K562 (cell line): ENCODE results near the gene FYB1. TPM values are rescaled to one million over a fixed set of nuclear protein-coding genes. Genes with fewer than 3 reads are reported as not detected.
A peak's percentile ranks its signal among the peaks of the same experiment; 100 is the strongest.

ENCODE experiments used
- ATAC-seq: fragments of 200-7000 bp; cut with Tn5 transposase; 3 replicates; pipeline ENCODE4 v1.9.1; 2020; ENCODE audit warnings: moderate library complexity
- BruUV-seq: library from RNA; stranded (reverse); fragments of 400-500 nt; replicated peaks from 2 replicates; lab custom pipeline; 2021; lab: Mats Ljungman, UMichigan
- CTCF ChIA-PET: fragments of 300-600 bp; formaldehyde crosslinking; extraction: SDS; loops from one replicate; lab custom pipeline; 2021; ENCODE audit warnings: low intra/inter-chr PET ratio; lab: Yijun Ruan, JAX
- POLR2A ChIA-PET: fragments of 300-600, 350-650 bp; sonication (Branson Sonifier 250); formaldehyde crosslinking; extraction: SDS; loops from one replicate; lab custom pipeline; 2021; ENCODE audit warnings: antibody characterized with exemption, inconsistent platforms; lab: Yijun Ruan, JAX
- DNase-seq, 4 experiments: peaks; one replicate each; pipeline versions ENCODE4 v3.0.0 to v3.0.0-alpha.2; 2011 to 2018; ENCODE audit warnings: low spot score in 3 of 4, mixed read lengths in 3 of 4; ENCODE audit errors: extremely low read depth in 1 of 4
- FAIRE-seq: peaks from 2 replicates; lab custom pipeline; 2011; peaks lifted over from hg19 to GRCh38; lab: Jason Lieb, UNC
- H2AFZ ChIP-seq: 2 replicates; pipeline ENCODE4 v1.6.0; 2011; ENCODE audit warnings: low read depth, low read length, control low read depth, inconsistent platforms
- H3K27ac ChIP-seq: fragments of 200-600 bp; 3 replicates; pipeline ENCODE4 v1.8.0; 2011; ENCODE audit warnings: low read depth, mild to moderate bottlenecking, control low read depth, inconsistent platforms, low read length, moderate library complexity, mixed read lengths; ENCODE audit errors: extremely low read depth
- H3K27me3 ChIP-seq, 2 experiments: fragments of 300-600 bp in 1 of 2; 2 replicates in 1 of 2; 3 replicates in 1 of 2; pipeline versions ENCODE4 v1.6.0 to v1.8.0; 2011; ENCODE audit warnings: inconsistent platforms in 2 of 2, low read length in 2 of 2, mild to moderate bottlenecking in 1 of 2, mixed read lengths in 1 of 2, moderate library complexity in 1 of 2; ENCODE audit not compliant: control insufficient read depth in 2 of 2, insufficient read depth in 2 of 2
- H3K36me3 ChIP-seq: fragments of 300-600 bp; 3 replicates; pipeline ENCODE4 v1.8.0; 2011; ENCODE audit warnings: mild to moderate bottlenecking, low read length, inconsistent platforms; ENCODE audit not compliant: control insufficient read depth, insufficient read depth
- H3K4me1 ChIP-seq, 2 experiments: fragments of 200-600 bp in 1 of 2; replicated peaks in 1 of 2; 2 replicates in 1 of 2; 3 replicates in 1 of 2; pipeline versions ENCODE4 v1.5.1 to v1.8.0; 2011; ENCODE audit warnings: inconsistent platforms in 2 of 2, low read length in 2 of 2, mild to moderate bottlenecking in 1 of 2, mixed read lengths in 1 of 2, moderate library complexity in 1 of 2; ENCODE audit not compliant: control insufficient read depth in 2 of 2, insufficient read depth in 2 of 2
- H3K4me2 ChIP-seq: 2 replicates; pipeline ENCODE4 v1.6.1; 2011; ENCODE audit warnings: low read length, control low read depth, inconsistent platforms, mixed read lengths; ENCODE audit not compliant: insufficient read depth
- H3K4me3 ChIP-seq: fragments of 200-600 bp; sonication (generic), shearing (Covaris generic); 2 replicates; pipeline ENCODE4 v1.5.1; 2016; ENCODE audit warnings: control low read depth, inconsistent platforms
- H3K79me2 ChIP-seq: fragments of 200-600 bp; 3 replicates; pipeline ENCODE4 v1.8.0; 2011; ENCODE audit warnings: low read length, inconsistent platforms; ENCODE audit not compliant: control insufficient read depth, insufficient read depth
- H3K9ac ChIP-seq, 2 experiments: 2 replicates each; pipeline versions ENCODE4 v1.6.0 to v1.6.1; 2011; ENCODE audit warnings: low read depth in 2 of 2, low read length in 2 of 2, control low read depth in 1 of 2, inconsistent platforms in 1 of 2, mild to moderate bottlenecking in 1 of 2, mixed read lengths in 1 of 2; ENCODE audit not compliant: insufficient read depth in 1 of 2
- H3K9me1 ChIP-seq: one replicate; pipeline ENCODE4 v1.6.0; 2011; ENCODE audit warnings: inconsistent platforms, mild to moderate bottlenecking, low read length, moderate library complexity; ENCODE audit not compliant: control insufficient read depth, insufficient read depth
- H3K9me3 ChIP-seq: replicated peaks from 2 replicates; pipeline ENCODE4 v1.5.1; 2011; ENCODE audit warnings: low read depth, low read length, inconsistent platforms; ENCODE audit not compliant: control insufficient read depth, insufficient read depth
- H4K20me1 ChIP-seq: replicated peaks from 2 replicates; pipeline ENCODE4 v1.6.1; 2011; ENCODE audit warnings: low read length, inconsistent platforms, mixed read lengths; ENCODE audit not compliant: control insufficient read depth, insufficient read depth
- CBFA2T3 ChIP-seq: fragments of 450-650 bp; IDR thresholded peaks from 2 replicates; pipeline ENCODE4 v1.6.1; 2017
- CEBPG ChIP-seq, 3 experiments: fragments of 200-800 bp in 1 of 3; sonication (Bioruptor generic) in 1 of 3; sonication (generic) in 1 of 3; formaldehyde crosslinking in 1 of 3; IDR thresholded peaks in 2 of 3; conservative IDR thresholded peaks in 1 of 3; 2 replicates each; pipeline versions ENCODE4 v1.6.1 to v1.8.0; 2016 to 2022; ENCODE audit warnings: missing compliant biosample characterization in 2 of 3, missing genetic modification characterization in 2 of 3, mild to moderate bottlenecking in 1 of 3, missing genetic modification reagents in 1 of 3
- DMBX1 ChIP-seq: fragments of 250-450 bp; sonication (Bioruptor Pico); IDR thresholded peaks from 2 replicates; pipeline ENCODE4 v1.8.0; 2022; ENCODE audit warnings: inconsistent platforms, mild to moderate bottlenecking, moderate library complexity, borderline replicate concordance
- DNMT1 ChIP-seq: fragments of 450-650 bp; IDR thresholded peaks from 2 replicates; pipeline ENCODE4 v1.6.1; 2016; ENCODE audit warnings: antibody characterized with exemption, mild to moderate bottlenecking
- ETV1 ChIP-seq: fragments of 450-650 bp; conservative IDR thresholded peaks from 2 replicates; pipeline ENCODE4 v1.6.1; 2016; ENCODE audit warnings: missing genetic modification characterization, control low read depth, low read depth, missing compliant biosample characterization
- ID3 ChIP-seq, 2 experiments: fragments of 250-450 bp in 1 of 2; fragments of 450-650 bp in 1 of 2; sonication (Bioruptor Pico) in 1 of 2; IDR thresholded peaks; 2 replicates each; pipeline versions ENCODE4 v1.6.1 to v1.8.0; 2016 to 2021; ENCODE audit warnings: mild to moderate bottlenecking in 2 of 2, moderate library complexity in 2 of 2, missing compliant biosample characterization in 1 of 2, missing genetic modification characterization in 1 of 2
- MBD2 ChIP-seq: sonication (generic); IDR thresholded peaks from 2 replicates; pipeline ENCODE4 v1.6.1; 2016; ENCODE audit warnings: low read depth, borderline replicate concordance
- NCOA2 ChIP-seq, 2 experiments: fragments of 450-650 bp; IDR thresholded peaks; 2 replicates each; pipeline ENCODE4 v1.6.1; 2018; ENCODE audit warnings: mild to moderate bottlenecking in 2 of 2, moderate library complexity in 1 of 2; ENCODE audit not compliant: partially characterized antibody in 2 of 2
- NFRKB ChIP-seq: fragments of 450-650 bp; IDR thresholded peaks from 2 replicates; pipeline ENCODE4 v1.6.1; 2016; ENCODE audit warnings: low read depth
- POLR2H ChIP-seq: IDR thresholded peaks from 2 replicates; pipeline ENCODE4 v1.6.1; 2016; ENCODE audit warnings: missing genetic modification characterization, low read depth, mild to moderate bottlenecking, control low read depth, missing compliant biosample characterization, moderate library complexity
- SMAD2 ChIP-seq: fragments of 150-350 bp; IDR thresholded peaks from 2 replicates; pipeline ENCODE4 v1.6.1; 2014; ENCODE audit warnings: low read depth, mild to moderate bottlenecking, low read length
- SMC3 ChIP-seq: conservative IDR thresholded peaks from 2 replicates; pipeline ENCODE4 v1.6.1; 2011; ENCODE audit warnings: low read depth, low read length, improper control_type of control experiment; ENCODE audit not compliant: insufficient read depth
- TCFL5 ChIP-seq: fragments of 250-450 bp; sonication (Bioruptor Pico); conservative IDR thresholded peaks from 2 replicates; pipeline ENCODE4 v1.6.1; 2021; ENCODE audit warnings: mild to moderate bottlenecking, moderate library complexity, matching md5 sums
- ZBTB12 ChIP-seq: fragments of 250-450 bp; sonication (Bioruptor Pico); IDR thresholded peaks from 2 replicates; pipeline ENCODE4 v1.4.0; 2020
- ZNF239 ChIP-seq: fragments of 250-450 bp; sonication (Bioruptor Pico); IDR thresholded peaks from 2 replicates; pipeline ENCODE4 v1.4.0; 2020; ENCODE audit warnings: mild to moderate bottlenecking
- ZNF324 ChIP-seq: fragments of 250-450 bp; sonication (Bioruptor Pico); IDR thresholded peaks from 2 replicates; pipeline ENCODE4 v1.4.0; 2020; ENCODE audit warnings: mild to moderate bottlenecking
- WGBS: fragments of 100-300 bp; shearing (Covaris generic); methylation state at CpG from one replicate; pipeline ENCODE4 v1.1.6; 2016; ENCODE audit warnings: low coverage, mixed read lengths; ENCODE audit not compliant: insufficient coverage; ENCODE audit errors: missing lambda C conversion rate; 5-methylcytosine and 5-hydroxymethylcytosine counted together
- in situ Hi-C: fragments of 300-500 bp; cut with MboI; formaldehyde crosslinking; loops from 4 replicates; pipeline ENCODE4 v1.15.0; 2018; ENCODE audit warnings: inconsistent platforms, mixed read lengths
- intact Hi-C: fragments of 100-400 bp; cut with micrococcal nuclease; formaldehyde crosslinking; loops from 2 replicates; pipeline ENCODE4 v1.14.2; 2022
- polyA plus RNA-seq, 8 experiments: library from polyadenylated mRNA; depleted of rRNA in 4 of 8; stranded (reverse) in 5 of 8; unstranded in 3 of 8; fragments of >200 nt; fragmentation: Nextera tagmentation in 2 of 8; fragmentation: Illumina TruSeq in 1 of 8; extraction: Ambion mirVana in 2 of 8; extraction: Trizol in 1 of 8; gene quantifications; 2 replicates each; pipeline versions ENCODE4 v1.2.1 to v1.2.3, GENCODE V29; 2011 to 2014; ENCODE audit warnings: inconsistent platforms in 1 of 8, missing spikeins in 1 of 8
- total RNA-seq, 7 experiments: library from RNA; depleted of rRNA in 6 of 7; stranded (reverse); fragments of >200 nt in 6 of 7; fragmentation: Illumina TruSeq in 2 of 7; extraction: Trizol in 2 of 7; gene quantifications; 2 replicates each; pipeline versions ENCODE4 v1.2.1 to v1.2.3, GENCODE V29; 2011 to 2021; ENCODE audit warnings: low replicate concordance in 1 of 7
- TF ChIP-seq, protein P1 (sequence below): fragments of 450-650 bp; conservative IDR thresholded peaks from 2 replicates; pipeline ENCODE4 v1.6.1; 2016; ENCODE audit warnings: missing genetic modification characterization, low read depth, mild to moderate bottlenecking, control low read depth, missing compliant biosample characterization
- TF ChIP-seq, protein P2 (sequence below): fragments of 450-650 bp; IDR thresholded peaks from 2 replicates; pipeline ENCODE4 v1.6.1; 2016; ENCODE audit warnings: missing biosample characterization, missing genetic modification characterization

Gene FYB1
- total and polyA plus RNA-seq, 9 of the 15 experiments (the other 6 are each of a cell fraction or from before 2014, with no cell fraction given) = 4.7 to 31.5 (median 9.7) TPM

DNA sequence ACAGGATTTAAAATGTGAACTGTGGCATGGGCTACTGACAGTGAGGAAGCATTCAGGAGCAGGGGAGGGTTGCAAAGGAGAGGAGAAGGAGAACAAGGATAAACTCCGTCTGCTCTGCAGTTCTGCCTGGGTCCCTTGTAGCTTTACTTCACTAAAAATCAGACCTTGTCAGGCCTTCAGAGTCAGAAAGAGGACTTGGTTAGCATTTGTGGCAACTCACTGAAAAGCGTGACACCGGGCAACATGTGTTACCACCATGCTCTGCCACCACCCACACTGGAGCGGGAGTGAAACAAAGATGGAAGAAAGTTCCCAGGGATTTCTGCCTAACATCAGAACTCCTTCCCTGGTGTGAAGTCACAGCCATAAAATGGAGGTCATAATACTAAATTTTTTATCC lies 19.3 kb downstream of the FYB1 start:
- H3K4me2 ChIP-seq = peak overlapping the region; percentile 66
- H3K4me3 ChIP-seq = peak overlapping the region; percentile 22; the same call in 1 of the 2 replicates
- H3K9me3 ChIP-seq = no peaks in the 10 kb centered on the region
- peaks cover 17 to 47% of the 10 kb centered on the region in 2 experiments; a peak in 4 of 5 replicates for H3K4me1 ChIP-seq
- DNase-seq (no peak), ATAC-seq (peak; percentile 9), FAIRE-seq (no peak)
- 29% methylated on average over 4 of the region's 4 CpGs for WGBS
- intact Hi-C loops (loop anchor here (5.0 kb wide), 2 partner anchors 43 to 123 kb away; no protein-coding TSS in a partner anchor), in situ Hi-C loops (no loop called here)
- no peaks in the 10 kb centered on the region for H3K9me1 ChIP-seq
- POLR2A ChIA-PET = interaction anchor here (0.6 to 2.3 kb wide), 5 partner anchors 11 to 29 kb away, joined by 4 to 10 read pairs (median 5); no protein-coding TSS in a partner anchor
- no peaks in the 10 kb centered on the region for H3K27me3 ChIP-seq
- no TSS peak for BruUV-seq
- H2AFZ ChIP-seq = peak overlapping the region; percentile 85
- peak overlapping the region; percentile 61; the same call in 2 of the 3 replicates for H3K27ac ChIP-seq
- peak overlapping the region; percentile 41 to 82; a peak in 3 of 4 replicates for H3K9ac ChIP-seq
- H3K79me2 ChIP-seq = peaks cover 59% of the 10 kb centered on the region
- no peaks in the 10 kb centered on the region for H4K20me1 ChIP-seq
- CTCF ChIA-PET = no interaction called here
- no peaks in the 10 kb centered on the region for H3K36me3 ChIP-seq
- TF ChIP-seq CBFA2T3 = no peak
- no peak for TF ChIP-seq NCOA2 (IDR thresholded peaks at IDR 0.05; ENCODE audit: partially characterized antibody in 2 of 2)
- no peak for TF ChIP-seq TCFL5 (CRISPR knock-in tag)
- TF ChIP-seq, protein P1, sequence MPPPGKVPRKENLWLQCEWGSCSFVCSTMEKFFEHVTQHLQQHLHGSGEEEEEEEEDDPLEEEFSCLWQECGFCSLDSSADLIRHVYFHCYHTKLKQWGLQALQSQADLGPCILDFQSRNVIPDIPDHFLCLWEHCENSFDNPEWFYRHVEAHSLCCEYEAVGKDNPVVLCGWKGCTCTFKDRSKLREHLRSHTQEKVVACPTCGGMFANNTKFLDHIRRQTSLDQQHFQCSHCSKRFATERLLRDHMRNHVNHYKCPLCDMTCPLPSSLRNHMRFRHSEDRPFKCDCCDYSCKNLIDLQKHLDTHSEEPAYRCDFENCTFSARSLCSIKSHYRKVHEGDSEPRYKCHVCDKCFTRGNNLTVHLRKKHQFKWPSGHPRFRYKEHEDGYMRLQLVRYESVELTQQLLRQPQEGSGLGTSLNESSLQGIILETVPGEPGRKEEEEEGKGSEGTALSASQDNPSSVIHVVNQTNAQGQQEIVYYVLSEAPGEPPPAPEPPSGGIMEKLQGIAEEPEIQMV (tag) = no peak
- TF ChIP-seq, protein P2, sequence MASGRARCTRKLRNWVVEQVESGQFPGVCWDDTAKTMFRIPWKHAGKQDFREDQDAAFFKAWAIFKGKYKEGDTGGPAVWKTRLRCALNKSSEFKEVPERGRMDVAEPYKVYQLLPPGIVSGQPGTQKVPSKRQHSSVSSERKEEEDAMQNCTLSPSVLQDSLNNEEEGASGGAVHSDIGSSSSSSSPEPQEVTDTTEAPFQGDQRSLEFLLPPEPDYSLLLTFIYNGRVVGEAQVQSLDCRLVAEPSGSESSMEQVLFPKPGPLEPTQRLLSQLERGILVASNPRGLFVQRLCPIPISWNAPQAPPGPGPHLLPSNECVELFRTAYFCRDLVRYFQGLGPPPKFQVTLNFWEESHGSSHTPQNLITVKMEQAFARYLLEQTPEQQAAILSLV (tag) = no peak
- TF ChIP-seq SMC3 = no peak
- TF ChIP-seq MBD2 = no peak
- TF ChIP-seq POLR2H (tag) = no peak
- no peak for TF ChIP-seq DNMT1
- no peak for TF ChIP-seq SMAD2
- TF ChIP-seq CEBPG (CRISPR knock-in tag; IDR thresholded peaks at IDR 0.05) = no peak
- TF ChIP-seq CEBPG (tag; conservative IDR thresholded peaks at IDR 0.05 in 1 of 2, IDR thresholded peaks at IDR 0.05 in 1 of 2) = no peak
- no peak for TF ChIP-seq ID3 (CRISPR knock-in tag; IDR thresholded peaks at IDR 0.05)
- TF ChIP-seq ID3 (tag; IDR thresholded peaks at IDR 0.05) = 0 out of 2 replicates have a peak, but pooled peaks have one; percentile 36
- no peak for TF ChIP-seq ZBTB12 (CRISPR knock-in tag)
- TF ChIP-seq NFRKB = peak; percentile 33; the same call in 1 of the 2 replicates
- peak; percentile 58 for TF ChIP-seq DMBX1
- no peak for TF ChIP-seq ZNF324 (CRISPR knock-in tag)
- no peak for TF ChIP-seq ETV1 (tag)
- TF ChIP-seq ZNF239 = peak; percentile 87
